Measurements from ENCODE around the gene LEFTY2. TPM values are rescaled to one million over a fixed set of nuclear protein-coding genes. Genes with fewer than 3 reads are reported as not detected.

The LEFTY2 gene
- total and polyA plus RNA-seq, 9 of the 15 experiments (the other 6 are each of a cell fraction or from before 2014, with no cell fraction given) = 0.04 to 0.14 TPM; not detected in 7

GRCh38 chr1:225928186-225929175 lies 12.5 kb downstream of the LEFTY2 start (continued):
- peak; percentile 35; the same call in 1 of the 2 replicates for TF ChIP-seq MGA (IDR thresholded peaks at IDR 0.05)
- TF ChIP-seq ETS2 (tag; IDR thresholded peaks at IDR 0.05; ENCODE audit: borderline replicate concordance, poor library complexity, severe bottlenecking) = peak; percentile 82
- TF ChIP-seq ZNF217 (CRISPR knock-in tag; IDR thresholded peaks at IDR 0.05) = no peak
- peak in 1 of 3 experiments; percentile 92; a peak in 2 of 6 replicates for TF ChIP-seq ZBTB11 (CRISPR knock-in tag; IDR thresholded peaks at IDR 0.05)
- peak; percentile 98 for TF ChIP-seq THRB (CRISPR knock-in tag; conservative IDR thresholded peaks at IDR 0.05)
- TF ChIP-seq BRCA1 (IDR thresholded peaks at IDR 0.05) = no peak
- TF ChIP-seq BRCA1 (CRISPR knock-in tag; IDR thresholded peaks at IDR 0.05) = no peak
